ENCODE measurements around the gene DIO3.

- TF ChIP-seq, protein P1, sequence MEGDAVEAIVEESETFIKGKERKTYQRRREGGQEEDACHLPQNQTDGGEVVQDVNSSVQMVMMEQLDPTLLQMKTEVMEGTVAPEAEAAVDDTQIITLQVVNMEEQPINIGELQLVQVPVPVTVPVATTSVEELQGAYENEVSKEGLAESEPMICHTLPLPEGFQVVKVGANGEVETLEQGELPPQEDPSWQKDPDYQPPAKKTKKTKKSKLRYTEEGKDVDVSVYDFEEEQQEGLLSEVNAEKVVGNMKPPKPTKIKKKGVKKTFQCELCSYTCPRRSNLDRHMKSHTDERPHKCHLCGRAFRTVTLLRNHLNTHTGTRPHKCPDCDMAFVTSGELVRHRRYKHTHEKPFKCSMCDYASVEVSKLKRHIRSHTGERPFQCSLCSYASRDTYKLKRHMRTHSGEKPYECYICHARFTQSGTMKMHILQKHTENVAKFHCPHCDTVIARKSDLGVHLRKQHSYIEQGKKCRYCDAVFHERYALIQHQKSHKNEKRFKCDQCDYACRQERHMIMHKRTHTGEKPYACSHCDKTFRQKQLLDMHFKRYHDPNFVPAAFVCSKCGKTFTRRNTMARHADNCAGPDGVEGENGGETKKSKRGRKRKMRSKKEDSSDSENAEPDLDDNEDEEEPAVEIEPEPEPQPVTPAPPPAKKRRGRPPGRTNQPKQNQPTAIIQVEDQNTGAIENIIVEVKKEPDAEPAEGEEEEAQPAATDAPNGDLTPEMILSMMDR (conservative IDR thresholded peaks at IDR 0.05; ENCODE audit: low read length) = no peak
- TF ChIP-seq EZH2phosphoT487 (IDR thresholded peaks at IDR 0.05; ENCODE audit: borderline replicate concordance, low read depth, low read length) = no peak
Observed at GRCh38 chr14:101534198-101534597, 27.1 kb upstream of the DIO3 start.
